Endothelial cell of umbilical vein (primary cell): Measurements from ENCODE around the gene MXI1. TPM values are rescaled to one million over a fixed set of nuclear protein-coding genes. Genes with fewer than 3 reads are reported as not detected.

Source experiments
- BruUV-seq: library from RNA; stranded (reverse); fragments of 400-500 nt; replicated peaks from 2 replicates; lab custom pipeline; 2021; lab: Mats Ljungman, UMichigan
- CTCF ChIA-PET: fragments of 300-600, 350-600 bp; sonication (Branson Sonifier 250); formaldehyde crosslinking; loops from one replicate; lab custom pipeline; 2021; ENCODE audit warnings: antibody characterized with exemption, inconsistent platforms; lab: Charles Lee
- POLR2A ChIA-PET: fragments of 300-600, 350-600 bp; sonication (Branson Sonifier 250); formaldehyde crosslinking; loops from one replicate; lab custom pipeline; 2021; ENCODE audit warnings: antibody characterized with exemption, inconsistent platforms; lab: Charles Lee
- DNase-seq: peaks from one replicate; pipeline ENCODE4 v3.0.0-alpha.2; 2011; ENCODE audit warnings: low read depth, low spot score
- FAIRE-seq: peaks from 2 replicates; lab custom pipeline; 2011; peaks lifted over from hg19 to GRCh38; lab: Jason Lieb, UNC
- H2AFZ ChIP-seq: 2 replicates; pipeline ENCODE4 v1.6.0; 2012; ENCODE audit warnings: low read depth, low read length, control low read depth, inconsistent platforms
- H3K27ac ChIP-seq: 2 replicates; pipeline ENCODE4 v1.5.1; 2011; ENCODE audit warnings: low read depth, mild to moderate bottlenecking, control low read depth, low read length, moderate library complexity; ENCODE audit not compliant: insufficient read depth
- H3K27me3 ChIP-seq, 2 experiments: 2 replicates each; pipeline versions ENCODE4 v1.6.0 to v1.6.1; 2011; ENCODE audit warnings: low read length in 2 of 2, mixed read lengths in 1 of 2; ENCODE audit not compliant: control insufficient read depth in 2 of 2, insufficient read depth in 2 of 2
- H3K36me3 ChIP-seq, 2 experiments: 2 replicates in 1 of 2; 3 replicates in 1 of 2; pipeline ENCODE4 v1.5.1; 2011; ENCODE audit warnings: low read length in 2 of 2, mild to moderate bottlenecking in 1 of 2, moderate library complexity in 1 of 2; ENCODE audit not compliant: control insufficient read depth in 2 of 2, insufficient read depth in 2 of 2; ENCODE audit errors: extremely low read depth in 1 of 2
- H3K4me1 ChIP-seq: 3 replicates; pipeline ENCODE4 v1.5.1; 2011; ENCODE audit warnings: mild to moderate bottlenecking, low read length; ENCODE audit not compliant: control insufficient read depth, insufficient read depth; ENCODE audit errors: extremely low read depth
- H3K4me2 ChIP-seq: 2 replicates; pipeline ENCODE4 v1.6.1; 2011; ENCODE audit warnings: low read length, control low read depth, mixed read lengths; ENCODE audit not compliant: insufficient read depth
- H3K4me3 ChIP-seq, 3 experiments: fragments of 200-600 bp in 1 of 3; sonication (generic), shearing (Covaris generic) in 1 of 3; replicated peaks in 1 of 3; 2 replicates each; pipeline ENCODE4 v1.5.1; 2011 to 2016; ENCODE audit warnings: control low read depth in 3 of 3, low read length in 3 of 3, mild to moderate bottlenecking in 2 of 3, inconsistent platforms in 1 of 3, low read depth in 1 of 3, moderate library complexity in 1 of 3; ENCODE audit not compliant: insufficient read depth in 1 of 3
- H3K79me2 ChIP-seq: 2 replicates; pipeline ENCODE4 v1.6.0; 2012; ENCODE audit warnings: low read length, inconsistent platforms; ENCODE audit not compliant: control insufficient read depth, insufficient read depth
- H3K9ac ChIP-seq: replicated peaks from 2 replicates; pipeline ENCODE3; 2011; ENCODE audit warnings: low read length, control low read depth; ENCODE audit not compliant: insufficient read depth; ENCODE audit errors: extremely low read depth
- H3K9me1 ChIP-seq: replicated peaks from 3 replicates; pipeline ENCODE4 v1.6.0; 2011; ENCODE audit warnings: mild to moderate bottlenecking, low read length; ENCODE audit not compliant: control insufficient read depth, insufficient read depth; ENCODE audit errors: extremely low read depth
- H3K9me3 ChIP-seq: replicated peaks from 2 replicates; pipeline ENCODE4 v1.5.1; 2012; ENCODE audit warnings: low read length, inconsistent platforms; ENCODE audit not compliant: control insufficient read depth, insufficient read depth
- H4K20me1 ChIP-seq: replicated peaks from 2 replicates; pipeline ENCODE3; 2011; ENCODE audit warnings: mild to moderate bottlenecking, low read length; ENCODE audit not compliant: control insufficient read depth, insufficient read depth; ENCODE audit errors: extremely low read depth
- EZH2 ChIP-seq: IDR thresholded peaks from 2 replicates; pipeline ENCODE4 v1.6.1; 2012; ENCODE audit warnings: borderline replicate concordance, low read depth, mild to moderate bottlenecking, moderate library complexity, low read length, inconsistent platforms; ENCODE audit not compliant: severe bottlenecking
- FOS ChIP-seq: IDR thresholded peaks from 2 replicates; pipeline ENCODE4 v1.6.1; 2011; ENCODE audit warnings: mild to moderate bottlenecking, low read length, moderate library complexity, borderline replicate concordance; ENCODE audit not compliant: insufficient read depth
- GATA2 ChIP-seq: IDR thresholded peaks from 2 replicates; pipeline ENCODE4 v1.7.0; 2011; ENCODE audit warnings: low read depth, mild to moderate bottlenecking, moderate library complexity, mixed read lengths, low read length; ENCODE audit not compliant: insufficient read length, insufficient read depth
- JUN ChIP-seq: IDR thresholded peaks from 2 replicates; pipeline ENCODE4 v1.6.1; 2011; ENCODE audit warnings: borderline replicate concordance, low read depth; ENCODE audit not compliant: insufficient read length, insufficient read depth
- MYC ChIP-seq: IDR thresholded peaks from one replicate; pipeline ENCODE4 v1.6.1; 2011; ENCODE audit warnings: mild to moderate bottlenecking, low read depth, low read length
- POLR2A ChIP-seq: IDR thresholded peaks from 2 replicates; pipeline ENCODE4 v1.6.1; 2012; ENCODE audit warnings: low read depth, mild to moderate bottlenecking, control low read depth, low read length
- POLR2AphosphoS5 ChIP-seq: IDR thresholded peaks from 2 replicates; pipeline ENCODE4 v1.6.1; 2012; ENCODE audit warnings: low read depth, mild to moderate bottlenecking, control low read depth, low read length, moderate library complexity; ENCODE audit not compliant: insufficient read depth
- dilution Hi-C: fragments of 300-500 bp; cut with MboI; formaldehyde crosslinking; loops from one replicate; pipeline ENCODE4 v1.15.0; 2019; ENCODE audit warnings: low sequenced_read_pairs; ENCODE audit not compliant: extremely low pct_ligation_motif_present
- intact Hi-C: fragments of 100-400 bp; cut with micrococcal nuclease; formaldehyde crosslinking; loops from one replicate; pipeline ENCODE4 v1.10.0; 2022
- polyA plus RNA-seq, 4 experiments: library from polyadenylated mRNA; depleted of rRNA in 3 of 4; stranded (reverse) in 3 of 4; unstranded in 1 of 4; fragments of >200 nt; gene quantifications; 2 replicates each; pipeline versions ENCODE4 v1.2.1 to v1.2.3, GENCODE V29; 2011 to 2012; ENCODE audit warnings: missing spikeins in 1 of 4
- total RNA-seq: library from RNA; stranded (reverse); gene quantifications from 2 replicates; pipeline ENCODE4 v1.2.3, GENCODE V29; 2021
- TF ChIP-seq, protein P1 (sequence below): IDR thresholded peaks from 2 replicates; pipeline ENCODE4 v1.6.1; 2011; ENCODE audit not compliant: insufficient read depth, insufficient read length
- TF ChIP-seq, protein P2 (sequence below), 2 donors: IDR thresholded peaks; 1 replicate in 1 of 2; 2 replicates in 1 of 2; pipeline ENCODE4 v1.5.1; 2011; ENCODE audit warnings: low read length in 2 of 2, mild to moderate bottlenecking in 2 of 2, moderate library complexity in 2 of 2, control low read depth in 1 of 2, inconsistent platforms in 1 of 2, low read depth in 1 of 2; ENCODE audit not compliant: insufficient read depth in 1 of 2; ENCODE audit errors: extremely low read depth in 1 of 2

Gene MXI1
- total and polyA plus RNA-seq, 2 donors (not counting 3 experiments of a cell fraction or from before 2014, with no cell fraction given), result 2.7 to 8.5 TPM

DNA sequence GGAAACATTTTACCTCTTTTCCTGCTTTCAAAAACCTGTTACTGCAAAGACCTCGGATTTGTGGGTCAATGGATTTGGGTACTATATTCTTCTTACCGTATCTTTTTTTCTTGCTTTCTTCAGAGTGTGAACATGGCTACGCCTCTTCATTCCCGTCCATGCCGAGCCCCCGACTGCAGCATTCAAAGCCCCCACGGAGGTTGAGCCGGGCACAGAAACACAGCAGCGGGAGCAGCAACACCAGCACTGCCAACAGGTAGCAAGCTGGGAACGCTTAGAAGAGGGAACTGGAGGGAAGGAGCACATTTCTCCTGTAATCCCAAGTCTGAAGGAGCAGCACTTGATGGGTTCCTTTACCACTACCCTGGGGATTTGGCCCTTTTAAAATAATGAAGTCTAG is 20.7 kb downstream of the MXI1 start:
- no peaks in the 10 kb centered on the region for H3K27me3 ChIP-seq
- no peaks in the 10 kb centered on the region for H3K79me2 ChIP-seq
- H3K9me1 ChIP-seq, result no peaks in the 10 kb centered on the region
- peaks cover 5% of the 10 kb centered on the region for H3K4me1 ChIP-seq
- DNase-seq (no peak), FAIRE-seq (no peak)
- H3K9me3 ChIP-seq, result no peaks in the 10 kb centered on the region
- dilution Hi-C loops, result no loop called here
- no peak overlapping the region for H3K27ac ChIP-seq
- intact Hi-C loops, result loop anchor here (5.0 kb wide), 3 partner anchors 151 to 1909 kb away; no protein-coding TSS in a partner anchor
- POLR2A ChIA-PET, result no interaction called here
- no peaks in the 10 kb centered on the region for H4K20me1 ChIP-seq
- H3K9ac ChIP-seq, result no peak overlapping the region
- no peak overlapping the region for H3K4me3 ChIP-seq
- H3K4me2 ChIP-seq, result no peak overlapping the region
- H2AFZ ChIP-seq, result no peak overlapping the region
- CTCF ChIA-PET, result interaction anchor here (10.1 kb wide), 1 partner anchor 18 kb away, joined by 99 read pairs; the partner anchor contains the start of gene MXI1
- no peaks in the 10 kb centered on the region for H3K36me3 ChIP-seq
- TF ChIP-seq GATA2, result no peak
- TF ChIP-seq, protein P1, sequence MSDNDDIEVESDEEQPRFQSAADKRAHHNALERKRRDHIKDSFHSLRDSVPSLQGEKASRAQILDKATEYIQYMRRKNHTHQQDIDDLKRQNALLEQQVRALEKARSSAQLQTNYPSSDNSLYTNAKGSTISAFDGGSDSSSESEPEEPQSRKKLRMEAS, result no peak
- no peak for TF ChIP-seq POLR2A
- TF ChIP-seq EZH2, result no peak
- no peak for TF ChIP-seq FOS
- TF ChIP-seq, protein P2, sequence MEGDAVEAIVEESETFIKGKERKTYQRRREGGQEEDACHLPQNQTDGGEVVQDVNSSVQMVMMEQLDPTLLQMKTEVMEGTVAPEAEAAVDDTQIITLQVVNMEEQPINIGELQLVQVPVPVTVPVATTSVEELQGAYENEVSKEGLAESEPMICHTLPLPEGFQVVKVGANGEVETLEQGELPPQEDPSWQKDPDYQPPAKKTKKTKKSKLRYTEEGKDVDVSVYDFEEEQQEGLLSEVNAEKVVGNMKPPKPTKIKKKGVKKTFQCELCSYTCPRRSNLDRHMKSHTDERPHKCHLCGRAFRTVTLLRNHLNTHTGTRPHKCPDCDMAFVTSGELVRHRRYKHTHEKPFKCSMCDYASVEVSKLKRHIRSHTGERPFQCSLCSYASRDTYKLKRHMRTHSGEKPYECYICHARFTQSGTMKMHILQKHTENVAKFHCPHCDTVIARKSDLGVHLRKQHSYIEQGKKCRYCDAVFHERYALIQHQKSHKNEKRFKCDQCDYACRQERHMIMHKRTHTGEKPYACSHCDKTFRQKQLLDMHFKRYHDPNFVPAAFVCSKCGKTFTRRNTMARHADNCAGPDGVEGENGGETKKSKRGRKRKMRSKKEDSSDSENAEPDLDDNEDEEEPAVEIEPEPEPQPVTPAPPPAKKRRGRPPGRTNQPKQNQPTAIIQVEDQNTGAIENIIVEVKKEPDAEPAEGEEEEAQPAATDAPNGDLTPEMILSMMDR (IDR thresholded peaks at IDR 0.05; ENCODE audit: extremely low read depth in 1 of 2, insufficient read depth in 1 of 2, low read depth in 1 of 2, low read length in 2 of 2), result no peak
- TF ChIP-seq JUN, result no peak
- no peak for TF ChIP-seq POLR2AphosphoS5
- no peak for TF ChIP-seq MYC
- no TSS peak for BruUV-seq
